Measurements from ENCODE around the gene URAD.
"Not testable (repeated sequence)": the region's sequence is repeated elsewhere in the genome, so short reads cannot be mapped to it uniquely, and the experiment has no call there.

The URAD gene

DNA sequence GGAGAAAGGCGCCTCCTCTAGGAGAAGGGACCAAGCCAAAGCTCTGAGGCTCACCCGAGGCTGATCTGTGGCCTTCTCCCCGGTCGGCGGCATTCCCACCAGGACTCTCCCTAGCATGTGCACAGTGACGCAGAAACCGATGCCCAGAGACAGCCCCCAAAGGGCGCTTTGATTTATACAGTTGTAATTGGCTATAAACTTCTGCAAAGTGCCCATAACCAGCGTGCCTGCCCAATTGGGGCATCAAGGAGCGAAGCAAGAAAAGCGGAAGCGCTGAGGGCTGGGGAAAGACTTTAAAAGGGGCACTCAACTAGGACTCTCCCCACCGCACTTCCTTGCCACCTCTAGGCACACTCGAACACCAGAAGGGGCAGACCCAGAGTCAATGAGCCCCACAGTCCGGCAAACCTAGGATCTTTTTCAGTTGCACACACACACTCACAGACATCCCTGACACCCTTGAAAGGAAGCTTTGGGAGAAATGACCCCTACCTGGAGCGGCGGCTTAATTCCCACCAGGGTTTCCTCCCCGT is 21.2 kb downstream of the URAD start:
- TF ChIP-seq MYC (IDR thresholded peaks at IDR 0.05; ENCODE audit: low read depth, low read length): no peak
- TF ChIP-seq, protein P1, sequence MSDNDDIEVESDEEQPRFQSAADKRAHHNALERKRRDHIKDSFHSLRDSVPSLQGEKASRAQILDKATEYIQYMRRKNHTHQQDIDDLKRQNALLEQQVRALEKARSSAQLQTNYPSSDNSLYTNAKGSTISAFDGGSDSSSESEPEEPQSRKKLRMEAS (IDR thresholded peaks at IDR 0.05; ENCODE audit: low read depth, low read length): no peak
- no peak for TF ChIP-seq POLR2A (IDR thresholded peaks at IDR 0.05; ENCODE audit: extremely low read depth, insufficient read length)
- TF ChIP-seq, protein P2, sequence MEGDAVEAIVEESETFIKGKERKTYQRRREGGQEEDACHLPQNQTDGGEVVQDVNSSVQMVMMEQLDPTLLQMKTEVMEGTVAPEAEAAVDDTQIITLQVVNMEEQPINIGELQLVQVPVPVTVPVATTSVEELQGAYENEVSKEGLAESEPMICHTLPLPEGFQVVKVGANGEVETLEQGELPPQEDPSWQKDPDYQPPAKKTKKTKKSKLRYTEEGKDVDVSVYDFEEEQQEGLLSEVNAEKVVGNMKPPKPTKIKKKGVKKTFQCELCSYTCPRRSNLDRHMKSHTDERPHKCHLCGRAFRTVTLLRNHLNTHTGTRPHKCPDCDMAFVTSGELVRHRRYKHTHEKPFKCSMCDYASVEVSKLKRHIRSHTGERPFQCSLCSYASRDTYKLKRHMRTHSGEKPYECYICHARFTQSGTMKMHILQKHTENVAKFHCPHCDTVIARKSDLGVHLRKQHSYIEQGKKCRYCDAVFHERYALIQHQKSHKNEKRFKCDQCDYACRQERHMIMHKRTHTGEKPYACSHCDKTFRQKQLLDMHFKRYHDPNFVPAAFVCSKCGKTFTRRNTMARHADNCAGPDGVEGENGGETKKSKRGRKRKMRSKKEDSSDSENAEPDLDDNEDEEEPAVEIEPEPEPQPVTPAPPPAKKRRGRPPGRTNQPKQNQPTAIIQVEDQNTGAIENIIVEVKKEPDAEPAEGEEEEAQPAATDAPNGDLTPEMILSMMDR (IDR thresholded peaks at IDR 0.05; ENCODE audit: low read depth, low read length): no peak
- no peak overlapping the region for H3K4me3 ChIP-seq (ENCODE audit: low read depth, low read length)
- peak; percentile 72 for DNase-seq (ENCODE audit: low read depth)

- TF ChIP-seq MYC (IDR thresholded peaks at IDR 0.05; ENCODE audit: low read depth, low read length): no peak
- no peak for TF ChIP-seq POLR2A (IDR thresholded peaks at IDR 0.05; ENCODE audit: extremely low read depth, insufficient read length)
- TF ChIP-seq, protein P2 (IDR thresholded peaks at IDR 0.05; ENCODE audit: low read depth, low read length): no peak
- TF ChIP-seq, protein P1 (IDR thresholded peaks at IDR 0.05; ENCODE audit: low read depth, low read length): no peak
- no peak for DNase-seq (ENCODE audit: low read depth)
- no peak overlapping the region for H3K4me3 ChIP-seq (ENCODE audit: low read depth, low read length)
Measured at GRCh38 chr13:27966641-27967202, 21.8 kb downstream of the URAD start.

DNA sequence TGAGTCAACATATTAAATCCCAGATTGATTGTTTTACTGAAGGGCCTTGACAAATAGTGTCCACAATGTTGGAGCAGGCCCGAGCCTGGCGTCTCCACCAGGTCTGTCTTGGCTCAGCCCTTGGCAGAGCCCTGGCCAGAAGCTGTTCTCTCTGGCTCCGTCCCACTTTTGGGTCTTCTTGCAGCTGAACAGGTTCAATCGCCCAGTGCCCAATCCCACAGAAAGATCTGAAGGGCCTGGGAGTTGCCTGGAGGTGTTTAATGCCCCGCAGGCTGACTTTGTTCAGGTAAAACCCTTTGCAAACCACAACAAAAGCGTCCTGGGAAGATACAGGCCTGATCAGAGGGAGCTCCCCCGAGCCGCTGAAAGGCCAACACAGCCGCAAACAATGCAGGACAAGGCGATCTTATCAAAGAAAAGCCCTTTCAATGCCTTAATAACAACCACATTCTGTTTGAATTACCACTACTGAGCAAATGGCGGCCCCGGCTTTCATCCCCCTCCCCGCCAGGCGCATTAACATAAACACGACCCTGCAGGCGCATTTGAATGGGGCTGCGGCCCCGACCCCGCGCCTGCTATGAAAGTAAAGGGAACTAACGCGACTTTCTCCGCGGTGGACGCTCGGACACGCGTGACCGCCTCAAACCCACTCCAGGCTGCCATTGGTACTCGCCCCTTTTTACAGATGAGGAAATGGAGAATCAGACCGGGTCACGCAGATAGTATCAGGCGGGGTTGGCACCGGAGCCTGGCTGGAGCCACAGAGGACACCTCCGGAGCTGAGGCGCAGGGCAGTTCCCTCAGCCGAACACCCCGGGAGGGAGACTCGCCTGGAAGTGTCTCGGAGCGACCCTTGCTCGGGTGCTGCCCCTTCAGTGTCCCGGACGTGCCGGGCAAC is 22.5 kb downstream of the URAD start:
- no peak overlapping the region for H3K4me3 ChIP-seq (ENCODE audit: low read depth, low read length)

DNA sequence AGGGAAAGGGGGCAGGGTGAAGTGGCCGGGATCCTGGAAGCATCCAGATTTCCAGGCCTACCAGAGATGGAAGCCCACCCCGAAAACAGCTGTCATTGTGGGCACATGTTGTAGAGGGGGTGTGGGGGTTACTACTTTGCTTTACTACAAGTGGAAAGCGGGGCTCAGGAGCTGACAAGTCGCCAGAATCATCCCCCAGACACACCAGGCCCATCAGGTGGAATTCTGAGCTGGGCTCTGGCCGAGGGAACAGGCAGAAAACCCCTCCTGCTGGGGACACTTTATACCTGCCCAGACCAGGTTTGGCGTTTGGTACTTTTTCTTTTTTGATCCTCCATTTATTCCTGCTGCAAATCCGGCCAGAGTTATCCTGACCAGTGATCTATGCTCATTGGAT is 23.2 kb downstream of the URAD start:
- TF ChIP-seq POLR2A (IDR thresholded peaks at IDR 0.05; ENCODE audit: extremely low read depth, insufficient read length): no peak
- TF ChIP-seq, protein P1 (IDR thresholded peaks at IDR 0.05; ENCODE audit: low read depth, low read length): no peak
- TF ChIP-seq, protein P2 (IDR thresholded peaks at IDR 0.05; ENCODE audit: low read depth, low read length): no peak
- TF ChIP-seq MYC (IDR thresholded peaks at IDR 0.05; ENCODE audit: low read depth, low read length): no peak

More for the DNA sequence above, 22.5 kb downstream of the URAD start:
- TF ChIP-seq POLR2A (IDR thresholded peaks at IDR 0.05; ENCODE audit: extremely low read depth, insufficient read length) (no peak), MYC (IDR thresholded peaks at IDR 0.05; ENCODE audit: low read depth, low read length) (no peak)
- TF ChIP-seq, protein P2 (IDR thresholded peaks at IDR 0.05; ENCODE audit: low read depth, low read length): no peak
- TF ChIP-seq, protein P1 (IDR thresholded peaks at IDR 0.05; ENCODE audit: low read depth, low read length): no peak
- DNase-seq (ENCODE audit: low read depth): no peak

GRCh38 chr13:27964741-27965323 is 23.7 kb downstream of the URAD start:
- TF ChIP-seq, protein P2 (IDR thresholded peaks at IDR 0.05; ENCODE audit: low read depth, low read length): no peak
- DNase-seq (ENCODE audit: low read depth): no peak
- no peak overlapping the region for H3K4me3 ChIP-seq (ENCODE audit: low read depth, low read length)

More for the DNA sequence above, 23.2 kb downstream of the URAD start:
- DNase-seq (ENCODE audit: low read depth): no peak
- no peak overlapping the region for H3K4me3 ChIP-seq (ENCODE audit: low read depth, low read length)

DNA sequence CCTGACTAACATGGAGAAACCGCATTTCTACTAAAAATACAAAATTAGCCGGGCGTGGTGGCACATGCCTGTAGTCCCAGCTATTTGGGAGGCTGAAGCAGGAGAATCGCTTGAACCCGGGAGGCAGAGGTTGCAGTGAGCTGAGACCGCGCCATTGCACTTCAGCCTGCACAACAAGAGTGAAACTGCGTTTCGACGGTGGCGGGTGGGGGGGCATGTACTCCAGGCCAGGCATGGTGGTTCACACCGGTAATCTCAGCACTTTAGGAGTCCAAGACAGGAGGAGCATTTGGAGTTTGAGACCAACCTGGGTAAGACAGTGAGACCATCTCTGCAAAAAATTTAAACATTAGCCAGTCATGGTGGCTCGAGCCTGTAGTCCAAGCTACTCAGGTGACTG is 24.3 kb downstream of the URAD start:
- not testable (repeated sequence) for DNase-seq (ENCODE audit: low read depth); H3K4me3 ChIP-seq (ENCODE audit: low read depth, low read length)

All from NB4 (cell line).